ENCODE measurements around the gene MRPL18.
"Not testable (repeated sequence)": the region's sequence is repeated elsewhere in the genome, so short reads cannot be mapped to it uniquely, and the experiment has no call there.

MRPL18 gene

DNA sequence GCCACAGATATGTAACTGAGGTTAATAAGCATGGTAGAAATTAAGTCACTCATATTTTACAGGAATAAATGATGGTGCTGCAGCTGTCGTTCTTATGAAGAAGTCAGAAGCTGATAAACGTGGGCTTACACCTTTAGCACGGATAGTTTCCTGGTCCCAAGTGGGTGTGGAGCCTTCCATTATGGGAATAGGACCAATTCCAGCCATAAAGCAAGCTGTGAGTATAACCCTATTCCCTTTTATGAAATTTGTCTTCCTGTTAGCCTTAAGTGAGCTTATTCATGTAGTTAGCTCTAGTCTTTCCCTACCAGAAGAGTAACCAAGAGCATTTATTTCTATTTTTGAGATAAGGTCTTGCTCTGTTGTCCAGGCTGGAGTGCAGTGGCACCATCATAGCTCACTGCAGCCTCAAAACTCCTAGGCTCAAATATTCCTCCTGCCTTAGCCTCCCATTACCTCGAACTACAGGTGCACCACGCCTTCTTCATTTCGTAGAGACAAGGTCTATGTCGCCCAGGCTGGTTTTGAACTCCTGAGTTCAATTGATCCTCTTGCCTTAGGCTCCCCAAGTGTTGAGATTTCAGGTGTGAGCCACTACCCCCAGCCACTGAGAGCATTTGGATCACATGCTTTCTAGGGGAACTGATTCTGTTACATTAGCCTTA lies 12.9 kb upstream of the MRPL18 start:
- no peak for DNase-seq

DNA sequence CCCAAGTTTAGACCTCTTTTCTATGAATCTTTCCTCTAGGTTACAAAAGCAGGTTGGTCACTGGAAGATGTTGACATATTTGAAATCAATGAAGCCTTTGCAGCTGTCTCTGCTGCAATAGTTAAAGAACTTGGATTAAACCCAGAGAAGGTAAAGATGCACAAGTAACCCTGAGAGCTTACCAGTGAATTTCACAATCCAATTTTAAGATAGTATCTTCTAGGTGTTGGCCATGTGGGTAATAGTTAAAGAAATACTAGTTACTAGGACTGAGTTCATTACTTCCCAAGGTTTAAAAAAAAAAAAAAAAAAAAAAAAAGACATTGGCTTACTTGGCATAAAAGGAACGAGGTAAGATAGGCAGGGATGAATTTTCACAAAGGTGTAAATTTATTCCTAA lies 12.1 kb upstream of the MRPL18 start:
- no peak for DNase-seq

DNA sequence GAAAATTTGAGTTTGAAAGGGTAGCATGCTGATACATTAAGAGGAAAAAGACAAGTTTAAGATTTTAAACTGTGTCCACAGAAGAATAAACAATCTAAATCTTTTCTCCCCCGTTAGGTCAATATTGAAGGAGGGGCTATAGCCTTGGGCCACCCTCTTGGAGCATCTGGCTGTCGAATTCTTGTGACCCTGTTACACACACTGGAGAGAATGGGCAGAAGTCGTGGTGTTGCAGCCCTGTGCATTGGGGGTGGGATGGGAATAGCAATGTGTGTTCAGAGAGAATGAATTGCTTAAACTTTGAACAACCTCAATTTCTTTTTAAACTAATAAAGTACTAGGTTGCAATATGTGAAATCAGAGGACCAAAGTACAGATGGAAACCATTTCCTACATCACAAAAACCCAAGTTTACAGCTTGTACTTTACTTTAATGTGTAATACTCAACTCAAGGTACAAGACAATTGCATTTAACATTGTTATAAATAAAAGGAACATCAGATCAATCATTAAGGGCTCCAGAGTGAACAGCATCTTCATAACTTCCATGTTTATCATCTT lies 11.6 kb upstream of the MRPL18 start:
- DNase-seq, result no peak

DNA sequence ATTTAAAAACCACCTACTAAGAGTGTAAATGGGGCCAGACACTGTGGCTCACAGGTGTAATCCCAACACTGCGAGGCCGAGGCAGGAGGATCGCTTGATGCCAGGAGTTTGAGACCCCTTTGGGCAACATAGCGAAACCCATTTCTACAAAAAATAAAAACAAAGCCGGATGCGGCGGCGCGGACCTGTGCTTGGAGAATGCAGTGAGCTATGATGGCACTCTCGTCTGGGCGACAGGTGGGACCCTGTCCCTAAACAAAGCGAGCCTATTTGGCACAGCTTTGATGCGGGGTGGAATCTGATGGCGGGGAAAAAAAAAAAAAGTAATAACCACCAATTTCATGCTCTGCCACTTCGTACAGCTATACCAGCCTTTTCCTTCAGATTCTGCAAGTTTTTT lies 2.0 kb upstream of the MRPL18 start:
- no peak for DNase-seq

DNA sequence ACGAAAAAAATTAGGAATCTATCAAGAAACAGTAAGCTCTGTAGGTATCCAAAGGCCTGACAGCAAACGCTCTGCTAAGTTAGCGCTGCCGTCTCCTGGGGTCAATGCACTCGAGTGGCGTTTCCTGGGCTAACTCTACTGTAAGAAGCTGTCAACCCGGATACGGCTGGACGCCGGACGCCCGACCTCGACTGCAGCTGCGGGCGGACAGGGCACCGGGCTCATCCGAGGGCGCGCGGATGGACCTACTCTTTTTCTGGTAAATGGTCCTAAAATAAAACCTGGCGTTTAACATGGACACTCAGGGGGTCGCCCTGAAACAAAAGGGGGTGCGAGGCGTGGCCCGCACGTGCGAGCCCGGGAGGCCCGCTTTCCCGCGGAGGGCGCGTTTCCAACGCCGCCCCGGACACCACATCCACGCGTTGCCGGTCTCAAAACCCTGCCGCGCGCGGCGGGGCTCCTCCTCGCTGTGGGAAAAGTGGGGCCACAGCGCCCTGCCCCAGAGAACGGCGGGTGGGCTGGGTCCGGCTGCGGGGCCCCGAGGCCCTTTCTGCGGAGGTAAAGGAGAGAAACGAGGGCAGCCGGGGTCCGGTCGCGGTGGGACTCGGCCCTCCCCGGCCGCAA lies 1.4 kb upstream of the MRPL18 start:
- DNase-seq, result no peak

DNA sequence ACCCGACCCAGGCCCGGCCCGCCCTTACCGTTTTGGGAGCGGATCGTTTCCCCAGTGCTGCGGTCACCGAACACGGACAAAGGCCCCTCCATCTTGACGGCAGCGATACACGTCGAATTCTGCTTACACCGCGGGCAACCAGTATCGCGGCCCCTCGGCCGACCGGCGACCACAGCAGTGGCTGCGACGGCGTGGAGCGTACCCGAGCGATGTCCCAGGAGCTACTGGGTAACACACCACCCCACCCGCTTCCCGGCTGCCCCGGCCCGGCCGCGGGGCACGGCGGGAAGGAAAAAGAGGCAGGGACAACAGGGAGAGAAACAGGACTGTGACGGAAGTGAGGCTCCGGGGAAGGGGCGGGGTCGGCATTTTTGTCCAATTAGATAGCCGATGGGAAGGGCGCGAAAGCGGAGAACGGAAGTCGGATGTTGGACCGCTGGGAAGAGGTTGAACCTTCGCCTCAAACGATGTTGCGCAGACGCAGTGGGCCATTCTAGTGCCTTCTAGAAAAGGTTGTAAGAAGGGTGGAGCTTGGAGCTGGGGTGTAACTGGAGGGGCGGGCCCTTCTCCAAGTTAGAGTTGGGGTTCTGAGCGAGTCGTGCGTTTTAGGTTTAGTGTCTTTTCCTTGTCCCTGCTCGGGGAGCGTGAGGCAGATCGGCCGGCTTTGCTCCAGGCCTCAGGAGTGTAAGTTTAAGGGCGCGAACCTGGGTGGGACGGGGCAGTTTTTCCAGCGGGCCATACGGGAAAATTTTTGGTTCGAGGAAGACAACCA lies 704 bp upstream of the MRPL18 start, which contains the start of gene TCP1:
Gene TCP1 (minus strand): TSS at position 226 of the 772 bp plus-strand sequence. CDS start 134 bp downstream, at position 92.
- DNase-seq, result peak; percentile 100

DNA sequence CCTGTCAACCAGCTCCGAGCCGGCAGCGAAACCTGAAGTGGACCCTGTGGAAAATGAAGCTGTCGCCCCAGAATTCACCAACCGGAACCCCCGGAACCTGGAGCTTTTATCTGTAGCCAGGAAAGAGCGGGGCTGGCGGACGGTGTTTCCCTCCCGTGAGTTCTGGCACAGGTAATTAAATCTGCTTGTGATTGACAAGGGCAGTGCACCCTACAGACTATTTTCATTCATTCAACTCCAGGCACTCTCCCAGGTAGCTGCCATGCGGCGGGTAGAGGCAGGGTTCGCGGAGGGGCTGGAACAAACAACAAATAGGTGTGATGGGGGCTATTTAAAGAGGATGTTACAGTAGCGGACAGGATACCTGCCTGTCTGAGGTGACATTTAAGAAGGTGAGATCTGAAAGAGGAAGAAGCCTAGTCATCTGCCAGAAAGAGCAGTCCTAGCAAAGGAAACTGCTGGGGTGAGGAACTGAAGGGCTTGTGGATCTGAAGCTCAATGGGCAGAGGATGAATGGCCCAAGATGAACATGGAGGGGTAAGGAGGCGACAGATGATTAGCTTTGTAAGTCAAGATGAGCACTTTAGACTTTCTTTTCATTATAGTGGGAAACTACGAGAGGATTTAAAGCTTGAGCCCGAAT lies 810 bp downstream of the MRPL18 start:
- no peak for DNase-seq

DNA sequence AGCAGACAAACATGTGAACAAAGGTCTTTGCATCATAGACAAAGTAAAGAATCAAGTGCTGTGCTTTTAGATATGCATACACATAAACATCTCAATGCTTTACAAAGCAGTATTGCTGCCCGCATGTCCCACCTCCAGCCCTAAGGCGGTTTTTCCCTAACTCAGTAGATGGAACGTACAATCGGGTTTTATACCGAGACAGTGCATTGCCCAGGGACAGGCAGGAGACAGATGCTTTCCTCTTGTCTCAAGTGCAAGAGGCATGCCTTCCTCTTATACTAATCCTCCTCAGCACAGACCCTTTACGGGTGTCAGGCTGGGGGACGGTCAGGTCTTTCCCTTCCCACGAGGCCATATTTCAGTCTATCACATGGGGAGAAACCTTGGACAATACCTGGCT lies 4.7 kb downstream of the MRPL18 start:
- not testable (repeated sequence) for DNase-seq

DNA sequence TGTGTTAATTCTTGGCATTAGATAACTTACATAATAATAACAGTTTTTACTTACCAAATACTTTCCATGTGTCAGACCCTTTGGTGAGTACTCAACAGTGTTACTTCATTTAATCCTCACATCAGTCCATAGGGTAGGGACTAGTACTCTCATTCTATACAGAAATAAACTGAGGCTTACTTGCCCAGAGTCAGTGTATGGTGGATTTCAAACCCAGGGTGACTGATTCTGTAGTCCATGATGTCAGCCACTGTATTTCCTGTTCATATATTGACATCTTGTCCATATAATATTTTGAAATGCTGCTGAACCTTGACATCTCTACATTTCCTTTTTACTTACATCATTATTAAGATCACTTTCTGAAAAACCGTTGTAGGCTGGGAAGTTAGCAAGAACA lies 7.3 kb downstream of the MRPL18 start:
- no peak for DNase-seq

DNA sequence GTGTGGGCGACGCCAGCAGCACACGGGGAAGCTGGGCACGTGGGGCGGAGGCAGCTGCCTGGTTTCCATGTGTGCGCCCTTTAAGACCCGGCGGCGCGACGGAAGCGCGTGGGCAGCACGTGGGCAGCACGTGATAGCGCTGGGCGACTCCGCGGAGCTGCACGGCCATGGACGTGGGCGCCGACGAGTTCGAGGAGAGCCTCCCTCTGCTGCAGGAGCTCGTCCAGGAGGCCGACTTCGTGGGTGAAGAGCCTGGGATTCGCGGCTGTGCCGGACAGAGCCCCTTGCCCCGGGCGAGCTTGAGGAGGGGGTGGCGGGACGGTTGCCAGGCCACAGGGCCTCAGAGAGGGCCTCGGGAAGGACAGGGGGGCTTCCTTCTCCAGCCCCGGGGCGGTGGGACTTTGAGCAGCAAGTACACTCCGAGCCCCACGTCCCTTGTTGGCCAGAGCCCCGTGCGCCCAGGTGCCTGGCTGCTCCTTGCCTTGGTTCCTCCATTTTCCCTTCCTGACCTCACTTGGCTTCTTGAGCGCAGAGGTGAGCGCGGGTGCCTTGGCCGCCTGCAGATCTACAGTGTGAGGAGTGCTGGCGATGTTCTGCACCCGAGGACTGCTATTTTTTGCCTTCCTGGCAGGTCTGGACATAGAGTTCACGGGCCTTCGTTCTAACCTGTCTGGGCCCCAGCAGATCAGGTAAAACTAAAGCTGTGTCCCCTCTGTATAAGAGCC lies 10.0 kb downstream of the MRPL18 start, which contains the start of gene PNLDC1:
Gene PNLDC1 (plus strand): TSS at position 136 of the 725 bp plus-strand sequence. CDS start 32 bp downstream, at position 168.
- no peak for DNase-seq

DNA sequence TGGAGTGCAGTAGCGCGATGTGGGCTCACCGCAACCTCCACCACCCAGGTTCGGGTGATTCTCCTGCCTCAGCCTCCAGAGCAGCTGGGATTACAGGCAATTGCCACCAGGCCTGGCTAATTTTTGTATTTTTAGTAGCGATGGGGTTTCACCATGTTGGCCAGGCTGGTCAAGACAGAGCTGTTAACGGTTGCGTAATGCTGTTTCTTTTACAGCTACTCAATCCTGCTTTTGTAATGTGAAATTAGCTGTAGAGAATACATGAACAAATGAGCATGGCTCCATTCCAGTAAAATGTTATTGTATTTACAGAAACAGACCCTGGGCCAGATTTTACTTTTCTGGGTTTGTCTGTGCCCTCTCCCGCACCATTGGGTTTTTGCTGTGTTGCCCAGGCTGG lies 11.7 kb downstream of the MRPL18 start:
- no peak for DNase-seq

DNA sequence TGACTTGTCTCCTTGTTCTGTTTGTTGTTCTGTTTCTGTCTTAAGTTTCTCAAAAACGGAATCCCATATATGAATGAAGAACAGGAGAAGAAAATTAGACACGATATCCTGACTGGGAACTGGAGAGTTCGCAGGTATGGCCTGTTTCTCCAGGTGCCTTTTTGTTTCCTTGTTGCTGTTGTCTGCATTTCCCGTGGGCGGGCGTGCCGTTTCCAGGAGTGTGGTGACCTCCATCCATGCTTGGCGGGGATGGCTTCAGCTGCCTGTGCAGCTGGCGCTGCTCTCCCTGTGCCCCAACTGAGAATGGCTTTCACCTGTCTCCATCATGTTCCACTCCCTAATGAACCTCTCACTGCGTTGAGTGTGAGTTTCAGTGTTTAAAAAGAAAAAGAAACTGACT lies 14.2 kb downstream of the MRPL18 start:
- no peak for DNase-seq

DNA sequence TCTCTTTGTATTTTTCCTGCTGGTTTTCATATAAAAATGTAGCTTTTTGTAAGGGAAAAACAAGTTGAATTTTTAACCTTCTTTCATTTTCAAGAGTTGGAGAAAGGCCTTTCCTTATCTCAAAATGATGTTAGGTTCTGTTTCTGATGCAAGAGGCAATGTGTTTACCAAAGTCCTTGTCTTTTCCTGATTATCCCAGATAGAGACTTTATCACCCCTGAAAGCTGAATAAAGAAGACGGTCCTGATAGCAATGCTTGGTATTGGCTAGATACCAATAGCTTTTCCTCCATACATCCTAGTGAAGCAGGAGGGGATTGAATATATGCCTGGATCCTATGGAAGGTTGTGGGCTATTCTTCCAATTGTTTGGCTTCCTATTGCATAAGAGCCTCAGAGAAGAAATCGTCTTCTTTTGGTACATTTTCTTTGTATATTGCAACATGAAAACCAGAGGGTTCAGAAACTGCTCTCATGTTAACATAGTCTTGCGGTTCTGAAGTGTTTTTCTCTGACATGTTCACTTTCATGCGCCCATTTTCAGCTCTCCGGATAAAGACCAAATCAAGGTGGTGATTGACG lies 15.3 kb downstream of the MRPL18 start:
- no peak for DNase-seq

DNA sequence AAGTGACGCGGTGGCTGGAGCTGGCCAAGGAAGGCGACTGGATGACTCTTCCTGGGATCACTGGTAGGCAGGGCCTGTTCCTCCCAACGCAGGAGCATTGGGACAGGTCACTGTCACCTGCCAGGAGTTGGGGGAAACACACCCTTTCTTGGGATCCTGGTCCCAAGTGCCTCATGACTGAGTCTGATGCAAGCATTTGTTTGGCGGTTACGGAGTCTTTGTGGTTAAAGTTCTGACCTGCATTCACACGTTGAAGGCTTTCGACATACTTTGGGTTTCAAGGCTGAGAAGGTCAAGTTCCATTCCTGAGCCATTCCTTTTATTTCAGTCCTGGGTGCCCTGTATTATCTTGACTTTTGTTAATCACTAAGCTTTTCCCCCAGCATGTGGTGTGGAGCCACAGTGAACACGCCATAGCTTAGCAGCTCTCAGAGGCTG lies 15.8 kb downstream of the MRPL18 start:
- DNase-seq, result no peak

DNA sequence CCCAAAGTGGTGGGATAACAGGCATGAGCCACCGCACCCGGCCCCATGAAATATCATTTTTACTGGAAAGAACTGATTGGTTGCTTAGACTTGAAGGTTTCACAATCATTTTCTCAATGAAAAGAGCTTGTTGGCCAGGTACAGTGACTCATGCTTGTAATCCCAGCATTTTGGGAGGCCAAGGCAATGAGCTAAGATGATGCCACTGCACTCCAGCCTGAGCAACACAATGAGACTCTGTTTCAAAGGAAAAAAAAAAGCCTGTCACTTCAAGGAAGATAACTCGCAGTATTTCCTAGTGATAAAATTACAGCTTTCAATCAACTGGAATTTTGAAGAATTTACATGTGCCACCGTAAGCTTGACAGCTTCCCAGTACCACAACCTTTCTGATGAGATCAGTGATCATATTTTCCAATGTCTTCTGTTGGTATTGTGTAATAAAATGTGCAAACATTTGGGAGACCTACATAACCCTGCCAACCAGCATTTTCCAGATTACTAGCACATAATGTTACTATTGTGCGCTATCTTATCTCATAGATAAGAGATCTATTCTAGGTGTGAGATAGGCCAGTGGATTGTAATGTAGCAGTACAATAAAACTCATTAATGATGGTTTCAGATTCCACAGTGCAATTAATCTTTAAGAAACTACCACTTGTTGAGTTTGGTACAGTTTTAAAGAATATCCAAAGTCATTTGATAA lies 17.0 kb downstream of the MRPL18 start:
- DNase-seq, result no peak

DNA sequence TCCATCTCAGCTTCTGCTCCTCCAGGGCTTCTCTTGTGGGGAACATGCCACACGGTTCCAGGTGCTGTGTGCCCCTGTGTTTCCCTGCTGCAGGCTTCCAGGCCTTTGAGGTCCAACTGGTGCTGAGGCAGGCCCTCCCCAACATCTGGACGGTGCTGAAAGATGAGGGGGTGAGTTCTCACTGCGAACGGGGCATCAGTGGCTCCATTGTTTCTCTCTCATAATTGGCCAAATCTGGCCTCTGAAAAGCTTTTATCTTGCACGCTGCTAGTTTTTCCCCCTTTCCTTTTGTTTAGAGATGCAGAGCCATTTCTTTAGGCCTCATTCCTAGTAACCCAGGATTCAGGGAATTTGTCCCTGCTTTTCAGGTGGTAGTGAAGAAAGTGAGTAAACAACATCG lies 18.4 kb downstream of the MRPL18 start:
- no peak for DNase-seq

DNA sequence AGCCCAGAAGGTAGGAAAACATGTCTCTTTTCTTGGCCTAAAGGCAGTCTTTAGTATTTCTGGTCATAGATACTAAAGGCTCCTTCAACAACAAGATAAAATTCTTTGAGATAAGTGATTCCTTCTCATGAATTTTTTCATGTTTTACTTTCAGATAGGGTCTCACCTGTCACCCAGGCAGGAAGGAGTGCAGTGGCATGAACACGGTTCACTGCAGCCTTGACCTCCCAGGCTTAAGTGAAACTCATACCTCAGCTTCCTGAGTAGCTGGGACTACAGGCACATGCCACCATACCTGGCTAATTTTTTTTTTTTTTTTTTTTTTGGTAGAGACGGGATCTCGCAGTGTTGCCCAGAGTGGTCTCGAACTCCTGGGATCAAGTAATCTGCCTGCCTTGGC lies 18.9 kb downstream of the MRPL18 start:
- DNase-seq, result no peak

DNA sequence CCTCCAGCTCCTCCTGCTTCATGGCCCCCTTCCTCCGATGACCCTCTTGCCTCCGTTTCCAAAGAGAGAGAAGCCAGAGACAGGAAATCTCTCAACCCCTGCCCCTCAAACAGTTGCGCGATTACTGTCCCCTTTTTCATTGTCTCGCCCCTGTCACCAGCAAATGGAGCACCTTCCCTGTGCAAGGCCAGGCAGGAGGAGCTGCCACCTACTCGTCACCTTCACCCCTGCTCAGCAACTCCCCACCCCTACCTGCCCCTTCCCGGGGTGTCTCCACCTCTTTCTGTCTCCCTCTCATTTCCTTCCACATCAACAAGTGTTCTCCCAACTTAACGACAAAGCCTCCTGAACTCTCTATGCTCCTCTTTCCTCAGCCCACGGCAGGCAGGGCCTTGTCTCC lies 23.5 kb downstream of the MRPL18 start:
- no peak for DNase-seq

DNA sequence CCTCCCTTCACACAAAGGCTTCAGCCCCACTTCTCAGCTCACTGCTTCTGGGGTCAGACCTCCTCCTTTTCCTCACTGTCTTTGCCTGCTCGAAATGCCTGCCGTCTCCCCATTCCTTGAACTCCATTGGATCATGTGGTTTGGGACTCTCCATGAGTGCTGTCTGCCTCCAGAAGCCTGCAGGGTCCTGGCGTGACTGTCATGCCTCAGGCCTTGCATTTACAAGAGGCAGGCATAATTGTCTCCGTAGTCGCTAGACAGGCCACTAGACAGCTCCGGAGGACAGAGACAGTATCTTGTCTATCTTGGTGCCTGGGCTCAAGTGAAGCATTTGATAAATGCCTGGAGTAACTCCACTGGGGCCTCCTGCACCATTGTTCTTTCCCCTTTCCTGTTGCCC lies 25.1 kb downstream of the MRPL18 start:
- no peak for DNase-seq

DNA sequence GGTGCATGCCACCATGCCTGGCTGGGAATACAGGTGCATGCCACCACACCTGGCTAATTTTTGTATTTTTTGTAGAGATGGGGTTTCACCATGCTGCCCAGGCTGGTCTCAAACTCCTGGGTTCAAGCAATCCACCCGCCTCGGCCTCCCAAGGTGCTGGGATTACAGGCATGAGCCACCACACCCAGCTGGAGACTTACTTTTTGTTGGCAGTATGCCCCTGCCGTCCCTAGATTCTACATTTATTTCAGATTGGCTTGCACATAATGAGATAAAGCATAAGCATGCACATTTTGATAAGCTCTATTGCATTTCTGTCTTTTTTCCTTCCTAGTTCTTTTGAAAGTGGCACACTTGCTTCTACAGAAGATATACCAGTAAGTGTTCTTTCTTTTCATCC lies 26.5 kb downstream of the MRPL18 start:
- DNase-seq, result not testable (repeated sequence)
